ENCODE data around the gene UQCRC1.

The UQCRC1 gene

DNA sequence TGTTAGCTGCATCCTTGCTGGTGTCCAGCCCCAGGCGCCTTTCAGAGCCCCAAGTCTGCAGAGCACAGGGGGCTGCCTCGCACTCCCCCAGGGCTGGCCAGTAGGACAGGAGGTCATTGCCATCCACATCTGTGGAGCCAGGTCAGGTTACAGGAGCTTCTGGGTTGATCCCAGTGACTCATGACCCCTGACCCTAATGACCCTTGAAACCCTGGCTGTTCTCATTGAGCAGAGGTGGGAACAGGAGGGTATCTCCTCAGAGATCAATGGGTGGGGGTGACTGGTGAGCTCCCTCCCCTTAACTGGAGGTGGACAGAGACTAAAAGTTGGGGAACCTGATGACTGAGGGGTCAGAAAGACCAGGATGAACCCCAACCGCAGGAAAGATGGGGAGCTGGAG is 31.9 kb upstream of the UQCRC1 start:
- DNase-seq (ENCODE audit: low spot score in 2 of 2): no peak
- H3K27me3 ChIP-seq (ENCODE audit: low read depth): no peaks in the 10 kb centered on the region
- no peak overlapping the region for H3K4me3 ChIP-seq
- no peaks in the 10 kb centered on the region; the same call in 1 of the 2 replicates for H3K36me3 ChIP-seq (replicated peaks)
- in situ Hi-C loops (cut with MboI; ENCODE audit: low sequenced_read_pairs): no loop called here
- peaks cover under 1% of the 10 kb centered on the region; the same call in 1 of the 2 replicates for H3K4me1 ChIP-seq
- H3K9me3 ChIP-seq: no peaks in the 10 kb centered on the region

DNA sequence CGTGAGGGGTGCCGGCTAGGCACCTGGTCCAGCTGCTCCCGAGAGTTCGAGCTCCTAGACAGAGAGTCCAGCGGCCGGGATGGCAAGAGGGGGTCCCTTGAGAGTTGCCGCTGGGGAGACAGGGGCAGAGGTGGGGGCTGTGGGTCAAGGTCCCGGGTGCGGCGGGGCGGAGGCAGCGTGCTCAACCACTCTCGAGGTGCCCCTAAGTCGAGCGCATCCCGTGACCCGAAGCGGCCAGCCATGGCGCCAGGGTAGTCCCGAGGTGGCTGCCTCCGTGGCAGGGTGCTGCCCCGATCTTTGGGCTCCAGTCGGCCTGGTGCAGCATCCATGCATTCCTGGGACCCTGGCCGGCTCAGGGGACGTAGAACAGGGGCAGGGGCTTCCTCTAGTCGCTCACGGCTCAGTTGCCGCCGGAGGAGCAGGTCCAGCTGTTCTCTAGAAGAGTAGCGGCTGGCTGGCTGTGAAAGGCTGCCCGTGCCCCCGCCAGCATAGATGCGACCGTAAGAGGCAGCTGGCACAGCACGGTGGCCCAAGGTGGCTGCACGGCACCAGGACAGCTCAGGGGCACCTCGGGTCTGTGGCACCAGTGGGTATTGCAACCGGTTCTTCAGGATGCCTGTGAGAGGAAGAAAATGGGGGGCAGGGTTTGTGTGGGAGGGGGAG is 30.6 kb upstream of the UQCRC1 start:
- H3K4me1 ChIP-seq: peaks cover 6% of the 10 kb centered on the region
- no peak for DNase-seq (ENCODE audit: low spot score in 2 of 2)
- H3K36me3 ChIP-seq (replicated peaks): no peaks in the 10 kb centered on the region; the same call in 1 of the 2 replicates
- in situ Hi-C loops (cut with MboI; ENCODE audit: low sequenced_read_pairs): no loop called here
- H3K27me3 ChIP-seq (ENCODE audit: low read depth): no peaks in the 10 kb centered on the region
- H3K4me3 ChIP-seq: no peak overlapping the region
- H3K9me3 ChIP-seq: no peaks in the 10 kb centered on the region

DNA sequence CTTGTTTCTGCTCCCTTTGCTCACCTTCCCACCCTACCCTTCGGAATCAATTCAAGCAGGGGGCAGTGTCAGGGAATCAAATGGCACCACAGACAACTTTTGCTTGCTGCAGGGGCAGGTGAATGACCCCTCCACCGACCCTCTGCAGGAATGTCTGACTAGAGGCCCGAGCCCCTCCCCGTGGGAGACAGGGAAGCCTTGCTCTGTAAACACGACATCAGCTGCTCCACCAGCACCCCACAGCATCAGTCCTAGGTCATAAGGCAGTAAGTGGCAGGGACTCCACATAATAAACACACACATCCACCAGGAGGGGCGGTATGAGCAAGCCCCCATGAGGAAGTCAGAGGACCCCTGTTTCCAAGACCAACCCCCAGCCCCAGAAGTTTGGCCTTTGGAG is 27.9 kb upstream of the UQCRC1 start:
- Histone ChIP-seq H3K27me3 (ENCODE audit: low read depth) (no peaks in the 10 kb centered on the region), H3K4me3 (no peak overlapping the region), H3K4me1 (peaks cover 12% of the 10 kb centered on the region), H3K36me3 (replicated peaks) (peaks cover 11% of the 10 kb centered on the region), H3K9me3 (no peaks in the 10 kb centered on the region)
- in situ Hi-C loops (cut with MboI; ENCODE audit: low sequenced_read_pairs): no loop called here
- DNase-seq (ENCODE audit: low spot score in 2 of 2): no peak

DNA sequence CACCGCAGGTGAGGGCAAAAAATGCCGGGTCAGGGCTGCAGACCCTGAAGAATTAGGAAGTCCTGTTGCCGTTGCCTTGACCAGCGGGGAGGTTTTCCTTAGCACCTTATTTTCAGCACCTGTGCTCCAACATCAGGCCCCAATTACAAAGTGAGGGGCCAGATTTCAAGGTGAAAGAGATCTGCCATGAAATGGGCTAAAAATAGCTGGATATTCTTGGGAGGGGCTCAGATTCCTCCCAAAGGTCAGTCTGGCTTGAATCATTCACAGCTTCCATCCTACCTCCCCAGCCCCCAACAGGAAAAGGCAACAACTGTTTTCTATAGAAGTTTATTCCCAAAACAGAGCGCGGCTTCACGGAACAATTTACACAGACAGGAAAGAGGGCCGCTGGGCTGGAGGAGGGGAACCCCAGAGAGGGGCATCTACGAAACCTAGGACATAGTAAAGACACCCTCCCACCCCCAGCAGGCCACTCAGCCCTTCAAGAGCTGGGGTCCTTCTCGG is 26.8 kb upstream of the UQCRC1 start:
- peaks cover 13% of the 10 kb centered on the region; the same call in 1 of the 2 replicates for H3K36me3 ChIP-seq (replicated peaks)
- H3K9me3 ChIP-seq: no peaks in the 10 kb centered on the region
- H3K4me1 ChIP-seq: peaks cover 12% of the 10 kb centered on the region
- peak overlapping the region; percentile 85 for H3K4me3 ChIP-seq
- H3K27me3 ChIP-seq (ENCODE audit: low read depth): no peaks in the 10 kb centered on the region
- in situ Hi-C loops (cut with MboI; ENCODE audit: low sequenced_read_pairs): no loop called here
- DNase-seq (ENCODE audit: low spot score in 2 of 2): no peak

DNA sequence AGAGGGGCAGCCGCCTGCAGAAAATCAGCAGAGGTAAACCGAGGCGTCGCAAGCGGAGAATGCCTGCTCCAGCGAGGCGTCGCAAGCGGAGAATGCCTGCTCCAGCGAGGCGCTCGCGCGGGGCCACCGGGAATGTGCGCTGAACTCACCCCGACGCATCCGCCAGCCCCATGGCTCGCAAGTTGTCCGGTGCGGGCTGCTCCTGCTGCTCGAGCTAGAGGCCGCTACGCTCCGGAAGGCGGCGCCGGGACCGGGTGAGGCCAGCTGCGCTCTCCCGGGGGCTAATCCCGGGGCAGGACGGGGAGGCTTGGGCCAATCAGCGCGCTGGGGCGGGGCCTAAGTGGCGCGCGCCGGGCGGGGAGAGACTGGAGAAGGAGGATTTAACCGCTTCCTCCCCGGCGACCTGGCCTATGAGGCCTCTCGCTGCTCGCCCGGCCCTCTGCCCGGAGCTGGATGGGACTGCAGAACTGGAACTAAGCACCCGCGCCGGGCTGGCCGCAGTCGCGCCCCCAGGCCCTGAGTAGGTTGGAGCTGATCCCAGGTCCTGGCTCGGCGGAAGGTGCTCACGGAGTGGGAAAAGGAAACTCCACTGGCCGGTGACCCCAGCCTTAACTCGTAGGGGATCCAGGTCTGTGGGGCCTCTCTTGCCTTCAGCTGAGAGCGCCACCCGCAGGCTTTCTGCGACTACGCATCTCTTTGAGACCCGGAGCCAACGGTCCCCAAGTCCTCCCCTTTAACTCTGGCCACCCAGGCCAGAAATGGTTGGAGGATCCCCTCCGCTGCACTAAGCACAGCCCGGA is 26.0 kb upstream of the UQCRC1 start, which contains the start of gene SLC26A6:
SLC26A6 (minus strand) TSS at position 240 of the 800 bp plus-strand sequence; CDS start at position 172, 68 bp downstream.
- Histone ChIP-seq H3K9me3 (no peaks in the 10 kb centered on the region), H3K27me3 (ENCODE audit: low read depth) (no peaks in the 10 kb centered on the region), H3K4me3 (peak within 1 kb of the TSS; percentile 85), H3K36me3 (replicated peaks) (peaks cover 14% of the 10 kb centered on the region; the same call in 1 of the 2 replicates), H3K4me1 (peaks cover 12% of the 10 kb centered on the region)
- DNase-seq (ENCODE audit: low spot score in 2 of 2): peak; percentile 95 to 98
- in situ Hi-C loops (cut with MboI; ENCODE audit: low sequenced_read_pairs): no loop called here

DNA sequence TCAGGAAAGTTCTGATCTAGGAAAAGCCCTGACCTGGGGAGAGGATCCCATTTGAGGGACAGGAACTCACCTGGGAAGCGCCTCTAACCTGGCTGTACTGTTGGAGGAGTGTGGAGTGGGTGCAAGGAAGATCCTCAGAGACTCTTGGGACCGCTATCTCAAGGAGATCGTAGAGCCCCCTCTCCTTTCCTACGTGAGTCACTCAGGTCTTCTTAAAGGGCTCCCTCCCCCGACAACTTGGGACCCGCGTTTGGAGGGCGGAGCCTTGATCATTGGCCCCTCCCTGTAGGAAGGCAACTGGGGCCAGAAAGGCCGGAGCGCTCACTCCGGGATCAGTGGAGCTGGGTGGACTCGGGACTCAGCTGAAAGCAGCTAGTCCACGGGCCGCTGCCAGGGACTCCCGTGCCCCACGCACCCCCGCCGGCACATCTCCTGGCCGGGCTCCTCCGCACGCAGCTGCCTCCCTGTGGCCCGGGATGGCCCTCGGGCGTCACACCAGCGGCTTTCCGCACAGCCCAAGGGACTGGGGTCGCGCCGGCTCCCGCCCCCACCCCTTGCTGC is 25.3 kb upstream of the UQCRC1 start:
- H3K4me3 ChIP-seq: peak overlapping the region; percentile 85
- in situ Hi-C loops (cut with MboI; ENCODE audit: low sequenced_read_pairs): no loop called here
- H3K9me3 ChIP-seq: no peaks in the 10 kb centered on the region
- DNase-seq (ENCODE audit: low spot score in 2 of 2): peak; percentile 31 to 84
- H3K27me3 ChIP-seq (ENCODE audit: low read depth): no peaks in the 10 kb centered on the region
- H3K4me1 ChIP-seq: peaks cover 12% of the 10 kb centered on the region
- H3K36me3 ChIP-seq (replicated peaks): peaks cover 21% of the 10 kb centered on the region; the same call in 1 of the 2 replicates

DNA sequence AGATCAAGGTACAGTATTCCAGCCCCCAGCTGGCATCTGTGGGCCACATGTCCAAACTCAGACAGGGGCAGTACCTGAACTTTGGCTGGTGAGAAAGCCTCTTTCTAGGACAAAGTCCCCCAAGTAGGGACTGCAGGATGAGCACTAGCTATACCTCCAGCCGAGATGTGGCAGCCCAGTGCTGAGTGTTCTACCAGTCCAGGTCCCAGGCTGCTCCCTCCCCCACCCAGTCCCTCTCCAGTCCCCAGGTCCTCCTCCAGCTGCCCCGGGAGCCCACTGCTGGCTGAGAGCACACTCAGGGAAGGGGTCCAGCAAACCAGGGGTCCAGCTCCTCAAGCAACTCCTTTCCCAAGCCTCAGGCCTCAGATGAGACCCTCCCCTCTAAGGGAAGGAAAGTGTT is 24.3 kb upstream of the UQCRC1 start:
- in situ Hi-C loops (cut with MboI; ENCODE audit: low sequenced_read_pairs): no loop called here
- no peaks in the 10 kb centered on the region for H3K9me3 ChIP-seq
- peaks cover 24% of the 10 kb centered on the region; the same call in 1 of the 2 replicates for H3K36me3 ChIP-seq (replicated peaks)
- DNase-seq (ENCODE audit: low spot score in 2 of 2): no peak
- no peaks in the 10 kb centered on the region for H3K27me3 ChIP-seq (ENCODE audit: low read depth)
- peaks cover 12% of the 10 kb centered on the region for H3K4me1 ChIP-seq
- H3K4me3 ChIP-seq: no peak overlapping the region

DNA sequence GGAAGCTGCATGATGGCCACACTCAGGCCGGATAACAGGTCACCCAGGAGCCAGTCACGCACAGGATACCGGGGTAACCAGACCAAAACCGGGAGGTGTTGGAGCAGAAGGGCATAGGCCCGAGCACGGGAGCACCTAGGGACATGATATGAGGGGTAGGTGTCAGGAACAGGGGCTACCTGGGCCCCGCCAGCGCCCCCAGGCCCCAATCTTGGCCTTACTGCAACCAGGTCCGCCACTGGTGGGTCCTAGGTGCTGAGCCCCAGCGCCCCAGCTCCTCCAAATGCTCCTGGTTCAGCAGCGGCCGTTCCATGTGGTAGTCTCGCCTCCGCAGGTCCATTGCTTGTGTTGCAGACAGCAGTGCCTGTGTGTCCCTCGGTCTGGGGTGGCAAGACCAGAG is 23.8 kb upstream of the UQCRC1 start:
- Histone ChIP-seq H3K9me3 (no peaks in the 10 kb centered on the region), H3K36me3 (replicated peaks) (peaks cover 24% of the 10 kb centered on the region; the same call in 1 of the 2 replicates), H3K27me3 (ENCODE audit: low read depth) (no peaks in the 10 kb centered on the region), H3K4me3 (no peak overlapping the region), H3K4me1 (peaks cover 12% of the 10 kb centered on the region)
- in situ Hi-C loops (cut with MboI; ENCODE audit: low sequenced_read_pairs): no loop called here
- DNase-seq (ENCODE audit: low spot score in 2 of 2): no peak

DNA sequence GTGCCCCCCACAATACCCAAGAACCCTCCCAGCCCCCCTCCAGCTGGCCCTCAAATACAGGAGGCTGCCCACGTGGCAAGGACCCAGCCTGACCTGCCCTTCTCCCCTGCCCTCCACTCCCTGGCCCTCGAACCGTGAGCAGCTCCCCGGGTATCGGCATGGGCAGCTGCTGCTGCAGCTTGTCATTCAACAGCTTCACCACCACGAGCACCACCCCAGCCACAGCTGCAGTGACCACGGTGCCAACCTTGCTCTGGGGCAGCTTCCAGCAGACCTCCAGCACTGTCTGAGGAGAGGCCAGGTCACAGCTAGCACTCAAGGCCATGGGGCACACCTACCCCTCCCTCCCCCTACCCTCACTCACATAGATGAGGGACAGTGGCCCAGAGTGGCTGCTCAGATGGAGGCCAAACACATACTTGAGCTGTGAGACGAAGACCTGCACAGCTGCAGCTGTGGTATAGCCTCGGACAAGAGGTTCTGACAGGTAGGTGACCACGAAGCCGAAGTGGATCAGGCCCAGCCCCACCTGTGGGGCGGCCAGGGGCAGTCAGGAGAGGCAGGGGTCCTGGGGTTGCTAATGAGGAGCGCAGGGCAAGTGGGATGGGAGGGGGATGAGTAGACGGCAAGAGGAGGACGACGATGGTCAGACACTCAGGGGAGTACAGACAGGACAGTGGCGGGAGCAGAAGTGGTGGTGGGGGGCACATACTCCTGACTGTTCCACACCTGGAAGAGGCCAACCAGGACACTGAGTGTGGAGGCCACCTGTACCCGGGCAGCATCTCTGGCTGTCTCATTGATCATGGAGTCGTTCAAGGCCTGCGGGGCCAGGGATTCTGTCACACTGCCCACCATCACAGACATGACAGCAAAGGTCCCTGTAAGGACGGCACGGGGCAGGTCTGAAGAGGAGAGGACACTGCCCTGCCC is 22.3 kb upstream of the UQCRC1 start:
- Histone ChIP-seq H3K4me3 (no peak overlapping the region), H3K4me1 (peaks cover 12% of the 10 kb centered on the region), H3K36me3 (replicated peaks) (peaks cover 31% of the 10 kb centered on the region; the same call in 1 of the 2 replicates), H3K9me3 (no peaks in the 10 kb centered on the region), H3K27me3 (ENCODE audit: low read depth) (no peaks in the 10 kb centered on the region)
- DNase-seq (ENCODE audit: low spot score in 2 of 2): no peak
- in situ Hi-C loops (cut with MboI; ENCODE audit: low sequenced_read_pairs): no loop called here

DNA sequence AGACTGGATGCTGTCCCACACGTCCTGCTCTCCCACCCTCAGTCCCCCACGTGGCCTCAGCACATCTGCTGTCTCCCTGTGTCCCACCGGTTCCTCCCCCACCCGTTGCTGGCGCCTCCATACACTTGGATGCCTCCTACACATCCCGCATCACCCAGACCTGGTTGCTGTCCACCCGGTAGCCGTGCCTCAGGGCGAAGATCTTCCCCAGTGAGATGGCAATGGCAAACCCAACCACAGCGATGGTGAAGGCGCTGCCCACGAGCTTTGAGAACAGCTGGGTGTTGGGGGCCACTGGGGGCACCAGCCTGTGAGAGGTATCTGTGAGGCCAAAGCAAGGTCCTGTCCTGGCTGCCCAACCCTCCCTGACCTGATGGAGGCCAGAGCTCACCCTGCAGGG is 21.4 kb upstream of the UQCRC1 start:
- H3K36me3 ChIP-seq (replicated peaks): peaks cover 38% of the 10 kb centered on the region
- in situ Hi-C loops (cut with MboI; ENCODE audit: low sequenced_read_pairs): no loop called here
- H3K9me3 ChIP-seq: no peaks in the 10 kb centered on the region
- no peak for DNase-seq (ENCODE audit: low spot score in 2 of 2)
- H3K4me3 ChIP-seq: no peak overlapping the region
- no peaks in the 10 kb centered on the region for H3K27me3 ChIP-seq (ENCODE audit: low read depth)
- peaks cover 6% of the 10 kb centered on the region for H3K4me1 ChIP-seq

DNA sequence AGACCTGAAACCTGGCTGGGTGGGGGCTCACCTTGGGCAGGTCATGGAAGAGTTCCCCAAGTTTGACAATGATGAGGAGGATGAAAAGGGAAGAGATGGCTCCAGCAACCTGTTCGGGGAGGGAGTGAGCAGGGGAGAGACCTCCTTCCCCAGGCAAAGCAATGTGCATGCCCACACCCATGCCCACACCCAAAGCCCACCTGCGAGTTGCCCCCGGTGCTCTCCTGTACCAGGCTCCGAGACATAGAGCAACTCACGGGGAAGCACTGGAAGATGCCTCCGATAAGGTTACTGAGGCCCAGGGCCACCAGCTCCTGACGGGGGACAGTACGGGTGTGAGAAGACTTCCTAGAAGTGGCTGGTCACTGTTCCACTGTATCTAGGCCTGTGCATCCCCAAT is 21.0 kb upstream of the UQCRC1 start:
- peaks cover 41% of the 10 kb centered on the region for H3K36me3 ChIP-seq (replicated peaks)

DNA sequence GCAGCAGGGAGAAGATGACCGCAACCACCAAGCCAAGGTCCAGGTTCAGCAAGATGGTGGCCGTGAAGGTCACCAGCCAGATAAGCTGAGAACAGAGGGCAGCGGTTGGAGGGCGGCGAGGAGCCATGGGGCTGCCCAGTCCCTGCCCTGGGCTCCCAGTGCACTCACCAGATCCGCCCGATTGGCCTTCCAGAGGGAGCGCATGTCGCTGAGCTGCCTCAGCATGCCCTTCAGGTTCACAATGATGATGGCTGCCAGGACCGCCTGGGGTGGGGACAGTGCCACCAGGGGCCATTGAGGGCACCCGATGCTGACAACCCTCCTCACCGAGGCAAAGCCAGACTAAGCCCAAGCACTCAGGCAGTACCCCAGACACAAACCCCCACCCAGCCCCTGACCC is 20.4 kb upstream of the UQCRC1 start:
- Histone ChIP-seq H3K4me1 (peaks cover 6% of the 10 kb centered on the region), H3K9me3 (no peaks in the 10 kb centered on the region), H3K36me3 (replicated peaks) (peaks cover 41% of the 10 kb centered on the region), H3K4me3 (no peak overlapping the region), H3K27me3 (ENCODE audit: low read depth) (no peaks in the 10 kb centered on the region)
- no peak for DNase-seq (ENCODE audit: low spot score in 2 of 2)
- in situ Hi-C loops (cut with MboI; ENCODE audit: low sequenced_read_pairs): no loop called here

More for the DNA sequence above, 21.0 kb upstream of the UQCRC1 start:
- in situ Hi-C loops (cut with MboI; ENCODE audit: low sequenced_read_pairs): no loop called here
- peaks cover 6% of the 10 kb centered on the region for H3K4me1 ChIP-seq
- H3K9me3 ChIP-seq: no peaks in the 10 kb centered on the region
- no peak for DNase-seq (ENCODE audit: low spot score in 2 of 2)
- H3K27me3 ChIP-seq (ENCODE audit: low read depth): no peaks in the 10 kb centered on the region
- H3K4me3 ChIP-seq: no peak overlapping the region

Data from HAP-1 (cell line).